Amniotic epithelial cell (primary cell): ENCODE measurements around the gene PDE4A.
"Not testable (repeated sequence)": the region's sequence is repeated elsewhere in the genome, so short reads cannot be mapped to it uniquely, and the experiment has no call there.

ENCODE experiments used
- DNase-seq: peaks from one replicate; pipeline ENCODE4 v3.0.0-alpha.2; 2010; ENCODE audit warnings: low read depth

Gene PDE4A

DNA sequence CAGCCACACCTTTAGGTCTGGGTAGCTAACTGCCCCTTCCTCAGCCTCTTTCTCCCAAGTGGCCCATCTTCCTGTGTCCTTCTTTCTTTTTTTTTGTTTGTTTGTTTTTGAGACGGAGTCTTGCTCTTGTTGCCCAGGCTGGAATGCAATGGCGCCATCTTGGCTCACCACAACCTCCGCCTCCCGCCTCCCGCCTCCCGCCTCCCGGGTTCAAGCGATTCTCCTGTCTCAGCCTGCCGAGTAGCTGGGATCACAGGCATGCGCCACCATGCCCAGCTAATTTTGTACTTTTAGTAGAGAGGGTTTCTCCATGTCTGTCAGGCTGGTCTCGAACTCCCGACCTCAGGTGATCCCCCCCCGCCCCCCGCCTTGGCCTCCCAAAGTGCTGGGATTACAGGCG is 41.7 kb downstream of the PDE4A start:
- not testable (repeated sequence) for DNase-seq

DNA sequence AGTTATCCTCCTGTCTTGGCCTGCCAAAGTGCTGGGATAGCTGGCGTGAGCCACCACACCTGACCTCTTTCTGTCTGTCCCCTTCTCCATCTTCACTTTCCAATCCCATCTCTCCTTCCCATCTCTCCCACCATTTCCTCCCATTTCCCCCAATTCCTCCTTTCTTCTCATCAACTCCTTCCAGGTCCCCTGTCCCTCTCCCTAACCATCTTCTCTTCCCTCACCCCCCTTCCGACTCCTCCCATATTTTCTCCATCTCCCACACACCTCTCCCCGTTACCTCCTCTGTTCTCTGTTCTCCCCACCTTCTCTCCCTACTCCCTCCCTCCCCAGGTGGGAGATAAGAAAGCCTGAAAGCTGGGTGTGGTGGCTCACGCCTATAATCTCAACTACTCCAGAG is 42.2 kb downstream of the PDE4A start:
- DNase-seq, result no peak

DNA sequence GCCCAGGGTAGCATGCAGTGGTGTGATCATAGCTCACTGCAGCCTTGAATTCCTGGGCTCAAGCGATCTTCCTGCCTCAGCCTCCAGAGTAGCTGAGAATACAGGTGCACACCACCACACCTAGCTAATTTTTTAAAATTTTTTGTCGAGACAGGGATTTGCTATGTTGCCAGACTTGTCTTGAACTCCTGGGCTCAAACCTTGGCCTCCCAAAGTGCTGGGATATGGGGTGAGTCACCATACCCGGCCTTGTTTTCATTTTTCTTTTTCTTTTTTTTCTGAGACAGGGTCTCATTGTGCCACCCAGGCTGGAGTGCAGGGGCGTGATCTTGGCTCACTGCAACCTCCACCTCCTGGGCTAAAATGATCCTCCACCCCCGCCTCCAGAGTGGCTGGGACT is 44.1 kb downstream of the PDE4A start:
- no peak for DNase-seq

DNA sequence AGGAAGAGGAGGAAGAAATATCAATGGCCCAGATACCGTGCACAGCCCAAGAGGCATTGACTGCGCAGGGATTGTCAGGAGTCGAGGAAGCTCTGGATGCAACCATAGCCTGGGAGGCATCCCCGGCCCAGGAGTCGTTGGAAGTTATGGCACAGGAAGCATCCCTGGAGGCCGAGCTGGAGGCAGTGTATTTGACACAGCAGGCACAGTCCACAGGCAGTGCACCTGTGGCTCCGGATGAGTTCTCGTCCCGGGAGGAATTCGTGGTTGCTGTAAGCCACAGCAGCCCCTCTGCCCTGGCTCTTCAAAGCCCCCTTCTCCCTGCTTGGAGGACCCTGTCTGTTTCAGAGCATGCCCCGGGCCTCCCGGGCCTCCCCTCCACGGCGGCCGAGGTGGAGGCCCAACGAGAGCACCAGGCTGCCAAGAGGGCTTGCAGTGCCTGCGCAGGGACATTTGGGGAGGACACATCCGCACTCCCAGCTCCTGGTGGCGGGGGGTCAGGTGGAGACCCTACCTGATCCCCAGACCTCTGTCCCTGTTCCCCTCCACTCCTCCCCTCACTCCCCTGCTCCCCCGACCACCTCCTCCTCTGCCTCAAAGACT is 46.9 kb downstream of the PDE4A start:
- no peak for DNase-seq

DNA sequence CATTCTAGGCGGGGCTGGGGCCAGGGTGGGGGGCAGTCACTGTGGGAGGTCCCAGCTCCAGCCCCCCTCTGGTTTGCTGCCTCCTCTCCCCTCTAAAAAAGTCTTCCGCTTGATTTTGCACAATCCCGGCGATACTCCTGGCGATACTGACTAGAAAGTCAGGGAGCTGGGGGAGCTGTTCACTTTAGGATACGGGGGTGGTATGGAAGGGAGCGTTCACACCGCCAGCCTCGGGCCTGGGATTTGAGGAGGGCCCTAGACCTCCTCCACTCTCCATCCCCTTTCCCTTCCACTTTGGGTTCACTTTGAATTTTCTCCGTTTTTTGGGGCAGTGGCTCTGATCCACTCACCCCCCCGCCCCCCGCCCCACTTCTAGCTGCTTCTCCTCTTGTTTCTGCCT is 47.8 kb downstream of the PDE4A start:
- no peak for DNase-seq

DNA sequence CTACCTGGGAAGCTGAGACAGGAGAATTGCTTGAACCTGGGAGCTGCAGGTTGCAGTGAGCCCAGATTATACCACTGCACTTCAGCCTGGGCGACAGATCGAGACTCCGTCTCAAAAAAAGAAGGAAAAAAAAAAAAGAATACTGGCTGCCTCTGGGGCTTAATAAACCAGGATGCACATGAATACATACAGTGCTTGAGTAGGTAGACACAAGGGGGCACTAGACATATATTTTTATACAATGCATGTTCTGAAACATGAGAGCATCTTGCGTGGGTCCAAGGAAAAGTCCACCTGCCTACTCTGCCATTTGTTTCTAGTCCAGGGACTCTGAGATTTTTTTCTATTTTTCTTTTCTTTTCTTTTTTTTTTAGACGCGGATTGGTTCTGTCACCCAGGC is 51.6 kb downstream of the PDE4A start:
- peak; percentile 61 for DNase-seq

DNA sequence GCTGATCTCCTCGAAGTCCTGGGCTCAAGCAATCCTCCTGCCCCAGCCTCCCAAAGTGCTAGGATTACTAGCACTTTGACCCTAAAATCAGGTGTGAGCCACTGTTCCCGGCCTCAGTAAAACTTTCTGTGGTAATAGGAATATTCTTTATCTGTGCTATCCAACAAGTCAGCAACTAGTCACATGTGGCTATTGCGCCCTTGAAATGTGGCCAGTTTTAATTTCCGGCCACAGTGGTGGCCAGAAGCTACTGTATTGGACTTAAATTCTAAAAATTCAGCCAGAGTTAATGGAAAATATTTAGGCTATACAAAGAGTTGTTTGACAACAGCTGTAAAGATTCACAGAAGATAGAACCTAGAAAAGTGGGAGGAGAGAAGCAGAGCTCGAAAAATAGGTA is 52.9 kb downstream of the PDE4A start:
- no peak for DNase-seq

DNA sequence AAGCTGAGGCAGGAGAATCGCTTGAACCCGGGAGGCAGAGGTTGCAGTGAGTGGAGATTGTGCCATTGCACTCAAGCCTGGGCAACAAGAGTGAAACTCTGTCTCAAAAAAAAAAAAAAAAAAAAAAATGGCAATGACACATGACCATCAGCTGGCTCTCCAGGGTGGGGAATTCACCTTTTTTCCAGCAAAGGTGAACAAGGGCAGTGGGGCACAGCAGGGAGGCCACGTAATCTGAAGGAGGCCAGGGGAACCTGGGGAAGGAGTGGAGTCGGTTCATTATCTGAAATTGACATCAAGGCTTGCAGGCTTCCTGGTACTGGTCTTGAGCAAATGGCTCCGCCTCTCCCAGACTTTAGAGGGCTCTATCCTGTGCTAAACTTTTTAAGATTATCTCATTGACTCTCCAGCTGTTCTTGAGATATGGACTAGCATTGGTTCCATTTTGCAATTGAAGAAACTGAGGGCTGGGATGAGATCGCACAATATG is 54.7 kb downstream of the PDE4A start:
- no peak for DNase-seq

DNA sequence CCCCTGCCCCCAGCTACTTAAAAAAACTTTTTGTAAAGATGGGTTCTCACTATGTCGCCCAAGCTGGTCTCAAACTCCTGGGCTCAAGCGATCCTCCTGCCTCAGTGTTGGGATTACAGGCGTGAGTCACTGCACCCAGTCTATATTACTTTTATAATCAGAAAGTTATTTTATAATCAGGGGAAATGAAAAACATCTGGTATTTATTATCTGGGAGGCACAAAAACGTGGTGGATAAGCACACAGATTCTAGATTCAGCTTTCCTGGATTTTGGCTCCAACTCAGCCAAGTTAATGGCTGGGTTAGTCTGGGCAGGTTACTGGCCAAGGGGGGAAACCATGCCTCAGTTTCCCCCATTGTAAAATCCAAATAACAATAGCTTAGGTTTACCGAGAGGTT is 58.1 kb downstream of the PDE4A start:
- no peak for DNase-seq

DNA sequence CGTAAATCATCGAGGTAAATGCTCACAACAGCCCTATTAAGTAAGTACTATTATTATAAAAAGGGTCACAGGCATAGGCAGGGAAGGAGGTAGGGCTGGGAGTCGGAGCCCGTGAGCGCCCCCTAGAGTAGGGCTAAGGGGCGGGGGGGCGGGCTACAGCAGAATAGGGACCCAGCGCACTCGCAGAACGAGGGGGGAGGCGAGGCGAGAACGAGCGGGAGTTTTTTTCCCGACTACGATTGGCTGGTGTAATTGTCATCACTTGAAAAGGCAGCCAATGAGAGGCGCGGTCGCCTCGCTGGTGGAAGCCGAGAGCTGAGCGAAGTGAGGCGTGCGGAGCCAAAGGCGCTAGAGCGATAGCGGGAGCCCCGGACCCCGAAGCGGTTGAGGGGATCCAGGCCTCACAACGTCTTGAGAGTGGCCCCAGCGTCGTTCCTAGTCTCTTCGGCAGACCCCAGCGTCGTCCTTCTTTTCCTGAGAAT is 58.6 kb downstream of the PDE4A start:
- DNase-seq, result peak; percentile 90

DNA sequence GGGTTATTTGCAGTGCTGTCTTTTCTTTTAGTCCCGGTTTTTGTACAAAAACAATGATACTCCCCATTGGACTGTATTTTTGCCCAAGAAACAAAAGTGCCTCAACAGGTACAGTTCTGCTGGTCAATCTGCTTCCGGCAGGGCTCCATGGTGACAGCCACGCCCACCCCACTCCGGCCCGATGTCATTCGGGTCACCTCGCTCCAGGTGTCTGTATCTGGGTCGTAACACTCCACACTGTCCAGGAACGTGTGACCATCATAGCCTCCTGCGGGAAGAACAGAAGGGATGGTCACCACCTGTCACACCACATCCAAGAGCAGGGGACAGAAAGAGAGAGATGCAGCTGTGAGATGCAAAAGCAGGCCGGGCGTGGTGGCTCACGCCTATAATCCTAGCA is 66.2 kb downstream of the PDE4A start:
- no peak for DNase-seq

DNA sequence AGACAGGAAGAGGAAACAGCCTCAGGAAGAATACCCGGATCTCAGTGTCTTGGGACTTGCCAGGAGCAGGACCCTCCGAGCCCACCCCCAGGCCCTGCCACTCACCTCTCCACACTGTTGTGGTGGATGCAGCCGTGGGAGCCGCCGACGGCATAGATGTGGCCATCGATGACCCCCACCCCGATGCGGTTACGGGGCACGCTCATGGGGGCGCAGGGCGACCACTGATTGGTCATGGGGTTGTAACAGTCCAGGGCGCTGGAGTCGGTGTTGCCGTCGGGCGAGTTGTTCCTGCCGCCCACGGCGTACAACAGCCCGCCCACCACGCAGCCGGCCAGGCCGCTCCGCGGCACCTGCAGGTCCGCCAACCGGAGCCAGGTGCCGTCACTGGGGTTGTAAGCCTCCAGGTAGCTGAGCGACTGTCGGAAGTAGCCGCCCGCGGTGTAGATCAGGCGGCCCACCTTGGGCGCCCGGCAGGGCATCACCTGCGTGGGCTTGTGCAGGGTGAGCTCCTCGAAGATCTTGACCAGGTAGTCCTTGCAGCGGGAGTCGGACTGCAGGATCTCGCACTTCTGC is 71.2 kb downstream of the PDE4A start:
- DNase-seq, result no peak

DNA sequence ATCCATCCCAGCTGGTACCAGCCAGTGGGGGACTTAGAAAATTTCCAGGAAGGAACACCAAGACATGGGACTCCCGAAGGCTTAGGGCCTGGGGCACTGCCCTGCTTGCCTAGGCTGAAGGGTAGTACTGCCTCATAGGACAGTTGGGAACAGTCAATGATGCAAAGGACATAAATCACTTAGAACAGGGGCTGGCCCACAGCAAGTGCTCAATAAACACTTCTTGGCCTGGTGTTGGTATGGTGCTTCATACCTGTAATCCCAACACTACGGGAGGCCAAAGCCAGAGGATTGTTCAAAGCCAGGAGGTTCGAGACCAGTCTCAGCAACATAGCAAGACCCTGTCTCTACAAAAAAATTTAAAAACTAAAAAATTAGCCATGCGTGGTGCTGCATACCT is 77.0 kb downstream of the PDE4A start:
- no peak for DNase-seq

DNA sequence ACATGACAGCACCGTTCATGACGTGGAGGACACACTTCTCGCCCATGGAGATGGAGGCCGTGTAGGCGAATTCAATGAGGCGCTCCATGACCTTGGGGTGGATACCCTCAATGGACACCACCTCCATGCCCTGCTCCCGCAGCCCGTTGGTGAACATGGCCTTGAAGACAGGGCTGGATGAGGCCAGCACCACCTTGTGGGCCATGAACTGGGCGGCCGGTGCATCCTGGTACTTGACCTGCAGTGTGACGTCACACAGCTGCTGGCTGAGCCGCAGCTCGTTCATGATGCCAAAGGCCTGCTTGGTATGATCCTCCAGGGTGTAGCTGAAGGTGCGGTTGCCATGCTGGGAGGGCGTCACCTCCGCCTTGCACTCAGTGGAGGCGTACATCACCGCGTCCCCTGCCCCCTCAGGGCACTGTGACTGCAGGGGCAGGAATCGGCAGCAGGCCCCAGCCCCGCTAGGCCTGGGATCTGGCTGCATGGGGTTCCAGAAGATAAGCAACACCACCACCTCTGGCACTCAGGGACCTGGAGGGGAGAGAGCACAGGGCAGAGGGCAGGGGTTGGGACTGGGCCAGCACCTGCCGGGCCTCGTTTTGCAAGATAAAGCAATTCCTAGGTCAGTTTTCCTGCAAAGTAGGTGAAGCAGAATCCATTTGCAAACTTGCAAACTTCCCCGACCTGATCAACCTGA is 79.4 kb downstream of the PDE4A start:
- no peak for DNase-seq

DNA sequence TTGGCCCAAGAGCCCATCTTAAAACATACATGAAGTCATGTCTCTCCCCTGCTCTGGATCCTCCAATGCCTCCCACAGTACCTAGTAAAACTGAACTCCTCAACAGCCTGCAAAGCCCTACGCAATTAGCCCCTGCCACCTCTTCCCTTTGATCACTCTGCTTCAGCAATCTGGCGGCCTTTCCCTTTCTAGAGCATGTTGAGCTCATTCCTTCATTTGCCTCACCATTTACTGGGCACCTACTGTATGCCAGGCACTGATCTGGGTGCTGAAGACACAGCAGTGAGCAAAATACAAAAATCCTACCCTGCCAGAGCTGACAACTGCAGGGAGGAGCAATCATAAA is 79.9 kb downstream of the PDE4A start:
- DNase-seq, result no peak

DNA sequence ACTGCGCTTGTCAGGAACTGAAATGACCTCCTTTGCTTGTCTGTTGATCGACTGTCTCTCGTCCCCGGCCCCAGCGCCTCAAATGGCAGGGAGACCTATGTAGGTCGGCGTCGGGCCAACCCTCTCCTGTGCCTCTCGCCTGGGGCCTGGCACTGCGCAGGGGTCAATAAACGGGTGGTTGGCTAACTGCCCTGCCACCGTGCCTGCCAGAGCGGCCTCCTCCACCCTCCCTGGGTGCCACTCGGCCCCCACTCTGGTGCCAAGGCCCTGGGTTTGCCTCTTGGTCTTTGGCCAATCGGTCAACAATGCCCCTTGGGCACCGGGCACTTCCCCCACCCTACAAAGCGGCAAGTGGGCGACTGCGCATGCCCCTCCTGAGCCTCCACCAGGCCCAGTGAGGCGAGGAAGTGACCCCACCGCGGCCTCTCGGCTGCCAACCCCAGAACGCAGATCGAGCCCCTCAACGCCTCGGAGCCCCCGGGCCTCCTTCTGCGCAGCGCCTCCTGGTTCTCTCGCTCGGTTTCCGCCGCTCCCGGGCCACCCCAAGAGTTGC is 81.7 kb downstream of the PDE4A start:
- DNase-seq, result peak; percentile 40

DNA sequence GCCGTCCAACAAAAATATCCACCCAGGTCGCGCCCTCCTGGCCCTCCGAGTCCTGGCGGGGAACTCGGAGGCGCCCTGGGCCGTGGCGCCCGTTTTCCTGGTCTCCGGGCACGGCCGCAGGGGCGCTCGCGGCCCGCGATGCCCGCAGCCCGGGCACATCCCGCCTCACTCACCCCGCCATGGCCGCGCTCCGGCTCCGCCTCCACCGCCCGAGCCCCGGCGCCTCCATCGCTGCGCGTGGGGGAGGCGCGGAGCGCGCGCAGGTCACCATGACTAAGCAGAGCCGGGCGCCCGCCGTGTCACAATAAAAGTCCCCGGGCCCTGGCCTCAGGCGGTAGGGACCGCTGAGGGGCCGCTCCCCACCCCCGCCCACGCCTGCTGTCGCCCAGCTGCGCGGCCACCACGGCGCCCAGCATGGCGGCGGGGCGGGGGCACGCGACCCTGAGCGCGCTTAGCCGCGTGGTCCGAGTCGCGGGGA is 82.2 kb downstream of the PDE4A start:
- peak; percentile 76 for DNase-seq

DNA sequence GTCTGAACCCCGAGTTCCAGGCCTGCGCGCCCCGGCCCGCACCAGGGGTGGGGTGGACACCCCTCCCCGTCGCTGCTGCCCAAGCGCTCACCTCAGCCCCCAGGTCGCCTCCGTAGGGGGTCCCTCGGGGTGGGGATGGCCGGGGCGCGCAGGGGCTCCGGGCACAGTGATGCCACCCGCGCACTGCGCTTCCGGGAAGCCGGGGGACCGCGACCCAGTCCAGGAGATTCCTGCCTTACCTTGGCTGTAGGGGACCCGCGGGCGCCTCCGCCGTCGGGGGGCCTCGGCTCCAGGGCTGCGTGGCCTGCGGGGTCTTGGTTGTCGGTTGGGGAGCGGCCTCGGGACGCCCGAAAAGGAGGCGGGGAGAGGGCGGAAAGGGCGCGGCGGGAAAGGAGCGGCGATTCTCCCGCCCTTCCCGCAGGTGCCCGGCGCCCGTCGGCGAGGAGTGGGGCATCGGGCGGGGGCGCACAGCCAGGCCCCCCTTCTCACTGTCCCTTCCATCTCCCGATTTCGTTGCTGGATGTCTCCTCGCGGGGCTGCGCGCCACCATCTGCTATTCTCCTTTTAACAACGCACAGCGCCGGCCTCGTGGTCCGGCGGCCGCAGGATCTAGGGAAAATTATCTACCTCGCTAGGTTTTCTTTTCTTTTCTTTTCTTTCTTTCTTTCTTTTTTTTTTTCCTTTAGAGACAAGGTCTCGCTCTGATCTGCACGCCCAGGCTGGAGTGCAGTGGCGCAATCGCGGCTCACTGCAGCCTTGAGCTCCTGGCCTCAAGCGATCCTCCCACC is 82.9 kb downstream of the PDE4A start, which contains the start of gene KEAP1:
KEAP1 (minus strand) TSS at position 355 of the 788 bp plus-strand sequence. CDS start 3,323 bp downstream, outside the sequence.
- peak; percentile 32 for DNase-seq

DNA sequence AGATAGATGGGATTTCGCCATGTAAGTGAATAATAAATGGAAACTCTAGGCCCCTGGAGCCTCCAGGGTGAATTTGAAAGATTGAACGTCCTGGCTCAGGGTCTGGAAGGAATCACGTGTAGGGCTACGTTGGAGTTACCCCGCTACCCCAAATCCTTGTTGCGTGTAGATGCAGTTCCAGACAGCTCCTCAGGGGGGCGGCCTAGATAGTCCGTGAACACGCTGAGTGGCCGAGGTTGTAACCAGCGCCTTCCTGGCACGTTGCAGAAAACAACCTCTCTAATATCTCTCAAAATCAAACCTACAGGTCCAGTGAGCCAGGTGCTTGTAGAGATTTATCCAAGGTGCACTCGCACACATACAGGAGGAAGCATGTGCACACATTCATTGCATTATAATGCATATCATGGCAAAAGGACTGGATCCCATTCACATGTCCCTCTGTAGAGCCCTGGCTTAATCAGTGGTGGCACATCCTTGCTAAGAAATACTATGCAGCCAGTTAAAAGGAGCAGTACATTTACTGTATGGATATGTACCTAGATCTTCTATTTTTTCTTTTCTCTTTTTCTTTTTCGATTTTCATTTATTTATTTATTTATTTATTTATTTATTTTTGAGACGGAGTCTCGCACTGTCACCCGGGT is 85.4 kb downstream of the PDE4A start:
- peak; percentile 66 for DNase-seq

DNA sequence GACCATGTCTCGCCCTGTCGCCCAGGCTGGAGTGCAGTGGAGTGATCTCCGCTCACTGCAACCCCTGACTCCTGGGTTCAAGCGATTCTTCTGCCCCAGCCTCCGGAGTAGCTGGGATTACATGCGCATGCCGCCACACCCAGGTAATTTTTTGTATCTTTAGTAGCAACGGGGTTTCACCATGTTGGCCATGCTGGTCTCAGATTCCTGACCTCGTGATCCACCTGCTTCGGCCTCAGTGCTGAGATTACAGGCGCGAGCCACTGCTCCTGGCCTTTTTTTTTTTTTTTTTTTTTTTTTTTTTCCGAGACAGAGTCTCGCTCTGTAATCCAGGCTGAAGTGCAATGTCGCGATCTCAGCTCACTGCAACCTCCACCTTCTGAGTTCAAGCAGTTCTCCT is 87.7 kb downstream of the PDE4A start:
- DNase-seq, result no peak

DNA sequence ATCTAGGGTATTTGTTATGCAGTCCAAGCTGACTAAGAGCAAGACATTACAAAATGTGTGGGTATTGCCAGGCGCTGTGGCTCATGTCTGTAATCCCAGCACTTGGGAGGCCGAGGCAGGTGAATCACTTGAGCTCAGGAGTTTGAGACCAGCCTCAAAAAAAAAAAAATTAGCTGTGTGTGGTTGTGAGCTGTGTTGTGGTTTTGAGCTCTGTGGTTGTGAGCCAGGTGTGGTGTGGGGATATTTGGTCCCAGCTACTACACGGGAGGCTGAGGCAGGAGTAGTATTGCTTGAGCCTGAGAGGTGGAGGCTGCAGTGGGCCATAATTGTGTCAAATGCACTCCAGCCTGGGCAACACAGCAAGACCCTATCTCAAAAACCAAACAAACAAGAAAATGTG is 88.4 kb downstream of the PDE4A start:
- peak; percentile 72 for DNase-seq
